Stimulated activated effector memory CD8-positive, alpha-beta T cell treated with anti-CD3 and anti-CD28 coated beads, Interleukin-12 subunit alpha, Interleukin-12 subunit beta, amount 100 ng/mL, for 72 hours (primary cell): ENCODE data around the gene DPEP3.
A peak's percentile ranks its signal among the peaks of the same experiment; 100 is the strongest.

ENCODE experiments used
- ATAC-seq: fragments of 150-1000 bp; cut with Tn5 transposase; 2 replicates; pipeline ENCODE4 v1.10.0; 2021
- DNase-seq, 2 donors: peaks; one replicate each; pipeline ENCODE4 v3.0.0; 2021 to 2022; ENCODE audit warnings: low spot score in 2 of 2
- H3K27ac Mint-ChIP-seq: one replicate; pipeline ENCODE4 v1.8.0; 2022; ENCODE audit warnings: mild to moderate bottlenecking, mixed read lengths
- H3K36me3 Mint-ChIP-seq: one replicate; pipeline ENCODE4 v1.8.0; 2022; ENCODE audit warnings: mild to moderate bottlenecking, mixed read lengths
- H3K4me1 Mint-ChIP-seq: one replicate; pipeline ENCODE4 v1.8.0; 2022; ENCODE audit warnings: mixed read lengths
- H3K4me3 Mint-ChIP-seq: one replicate; pipeline ENCODE4 v1.8.0; 2022; ENCODE audit warnings: mild to moderate bottlenecking, mixed read lengths
- H3K9me3 Mint-ChIP-seq: one replicate; pipeline ENCODE4 v1.8.0; 2022; ENCODE audit warnings: mixed read lengths

The DPEP3 gene

DNA sequence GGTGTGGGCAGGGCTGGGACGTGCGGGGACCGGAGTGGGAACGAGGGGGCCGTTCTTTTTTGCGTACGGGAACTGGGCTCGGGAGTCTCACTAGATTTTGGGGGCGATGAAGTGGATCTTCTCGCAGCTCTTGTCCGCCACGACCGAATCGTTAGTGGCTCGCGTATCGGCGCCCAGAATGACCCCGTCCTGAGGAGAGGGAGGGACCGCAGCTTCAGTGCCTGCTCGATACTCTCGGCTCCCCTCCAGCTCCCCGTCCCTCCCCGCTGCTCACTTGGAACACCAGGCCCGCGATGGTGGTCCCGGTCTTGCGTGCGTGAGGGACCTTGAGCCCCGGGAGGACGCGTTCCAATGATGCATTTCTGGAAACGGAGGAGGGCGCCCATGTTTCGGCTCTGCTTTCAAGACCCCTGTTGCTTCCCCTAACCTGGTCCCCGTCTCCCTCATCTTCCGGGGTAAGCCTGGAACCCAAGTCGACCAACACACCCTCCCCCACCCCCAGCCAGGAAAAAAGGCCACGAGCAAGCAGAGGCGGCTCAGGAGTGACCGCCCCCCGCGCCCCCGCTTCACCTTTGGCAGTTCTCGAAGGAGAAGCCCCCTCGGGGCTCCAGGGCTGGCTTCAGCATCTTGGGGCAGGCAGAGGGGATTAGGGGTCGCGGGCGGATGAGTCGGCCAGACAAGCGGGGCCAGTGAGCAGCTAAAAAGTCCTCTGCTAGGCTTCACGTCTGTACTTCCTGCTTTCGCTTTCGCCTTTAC, 44.0 kb downstream of the DPEP3 start, which contains the start of gene PSMB10:
TSS of gene PSMB10 (minus strand) at position 727 of the 756 bp plus-strand sequence. CDS start at position 626, 101 bp downstream.
- Mint-ChIP-seq H3K4me3 (peak within 1 kb of the TSS; percentile 100), H3K27ac (peak within 1 kb of the TSS; percentile 100), H3K9me3 (no peaks in the 10 kb centered on the region), H3K36me3 (peaks cover 78% of the 10 kb centered on the region), H3K4me1 (peaks cover 42% of the 10 kb centered on the region)
- peak; percentile 2 for ATAC-seq
- DNase-seq = peak; percentile 52 to 89

DNA sequence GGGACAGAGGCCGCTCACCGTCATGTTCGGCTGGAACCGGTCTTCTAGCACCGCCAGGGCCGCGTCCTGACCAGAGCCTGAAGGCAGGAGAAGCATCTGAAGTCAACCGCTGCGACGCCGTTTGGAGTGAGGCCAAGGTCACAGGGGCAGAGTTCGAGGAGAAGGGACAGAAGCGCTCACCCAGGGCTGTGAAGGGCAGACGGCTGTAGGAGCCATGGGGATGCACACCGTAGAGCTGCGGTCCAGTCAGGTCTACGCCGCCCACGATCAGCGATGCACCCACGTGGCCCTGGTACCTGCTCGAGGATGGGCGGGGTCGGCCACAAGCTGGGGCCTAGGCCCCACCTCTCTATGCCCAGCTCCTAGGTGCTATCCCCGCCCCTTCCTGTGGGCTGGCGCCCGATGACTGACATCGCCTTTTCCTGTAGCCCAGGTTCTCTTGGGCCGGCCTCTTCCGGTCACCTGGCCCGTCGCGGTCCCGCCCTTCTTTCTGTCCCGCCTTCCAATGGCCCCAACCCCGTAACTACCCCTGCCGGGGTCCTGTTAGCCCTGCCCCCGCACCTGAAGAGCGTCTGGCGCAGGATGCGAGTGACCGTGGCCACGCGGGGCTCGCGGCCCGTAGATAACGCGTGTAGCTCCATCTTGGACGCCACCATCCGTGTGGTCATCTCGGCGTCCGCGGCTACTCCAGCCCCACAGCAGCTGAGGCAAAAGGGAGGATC, 44.7 kb downstream of the DPEP3 start:
- Mint-ChIP-seq H3K36me3 (peaks cover 82% of the 10 kb centered on the region), H3K4me1 (peaks cover 42% of the 10 kb centered on the region), H3K27ac (peak overlapping the region; percentile 100), H3K9me3 (no peaks in the 10 kb centered on the region), H3K4me3 (peak overlapping the region; percentile 100)
- DNase-seq = peak; percentile 72 to 92
- peak; percentile 95 for ATAC-seq

DNA sequence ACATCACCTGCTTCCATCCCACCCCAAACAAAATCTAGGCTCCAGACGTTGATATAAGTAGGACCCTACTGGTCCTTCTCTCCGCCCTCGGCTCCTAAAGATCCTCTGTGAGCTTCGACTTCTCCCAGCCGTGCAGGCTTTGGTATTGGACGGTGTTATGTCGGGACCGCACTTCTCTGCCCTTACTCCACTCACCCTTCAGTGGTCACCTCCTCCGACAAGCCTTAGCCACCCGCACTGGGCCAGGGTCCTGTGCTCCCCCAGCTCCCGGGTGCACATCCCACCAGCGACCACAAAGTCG, 45.2 kb downstream of the DPEP3 start:
- ATAC-seq = no peak
- no peaks in the 10 kb centered on the region for H3K9me3 Mint-ChIP-seq
- H3K36me3 Mint-ChIP-seq = peaks cover 86% of the 10 kb centered on the region
- DNase-seq = no peak
- H3K4me1 Mint-ChIP-seq = peaks cover 38% of the 10 kb centered on the region
- peak overlapping the region; percentile 100 for H3K4me3 Mint-ChIP-seq
- H3K27ac Mint-ChIP-seq = peak overlapping the region; percentile 100

DNA sequence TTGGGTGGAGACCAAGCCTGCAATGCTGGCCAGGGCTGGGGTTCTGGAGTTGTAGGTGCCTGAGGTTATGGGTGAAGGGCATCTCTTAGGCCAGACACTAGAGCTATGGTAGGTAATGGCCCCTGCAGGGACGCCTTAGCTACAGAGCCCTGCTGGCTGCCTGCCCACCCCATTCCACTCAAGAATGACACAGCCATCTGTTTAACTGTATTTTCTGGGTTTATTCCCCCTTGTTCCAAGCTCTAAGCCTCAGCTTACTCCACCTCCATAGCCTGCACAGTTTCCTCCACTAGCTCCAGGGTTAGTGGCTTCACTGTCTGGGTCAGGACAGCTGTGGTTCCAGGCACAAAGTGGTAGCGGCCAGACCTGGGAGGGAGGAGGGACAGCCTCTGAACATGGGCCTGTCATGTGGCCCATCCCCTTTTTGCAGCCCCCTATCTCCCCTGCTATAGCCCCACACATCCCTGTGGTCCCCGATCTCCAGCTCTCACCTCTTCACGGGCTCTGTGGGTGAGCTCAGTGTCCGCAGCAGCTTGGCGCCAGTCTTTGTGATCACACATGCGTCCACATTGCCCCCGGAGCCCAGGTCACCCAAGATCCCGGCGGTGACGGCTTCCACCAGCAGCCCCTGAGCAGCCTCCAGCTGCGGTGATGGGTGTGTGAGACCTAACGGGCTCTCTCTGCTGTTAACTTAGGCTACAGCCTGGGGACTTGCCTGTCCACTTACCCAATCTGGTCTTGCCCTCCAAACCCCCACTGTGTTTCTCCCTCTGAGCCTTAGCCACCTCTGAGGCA, 45.8 kb downstream of the DPEP3 start:
- no peaks in the 10 kb centered on the region for H3K9me3 Mint-ChIP-seq
- DNase-seq = no peak
- no peak for ATAC-seq
- H3K36me3 Mint-ChIP-seq = peaks cover 89% of the 10 kb centered on the region
- H3K27ac Mint-ChIP-seq = peak overlapping the region; percentile 100
- peaks cover 33% of the 10 kb centered on the region for H3K4me1 Mint-ChIP-seq
- peak overlapping the region; percentile 100 for H3K4me3 Mint-ChIP-seq

DNA sequence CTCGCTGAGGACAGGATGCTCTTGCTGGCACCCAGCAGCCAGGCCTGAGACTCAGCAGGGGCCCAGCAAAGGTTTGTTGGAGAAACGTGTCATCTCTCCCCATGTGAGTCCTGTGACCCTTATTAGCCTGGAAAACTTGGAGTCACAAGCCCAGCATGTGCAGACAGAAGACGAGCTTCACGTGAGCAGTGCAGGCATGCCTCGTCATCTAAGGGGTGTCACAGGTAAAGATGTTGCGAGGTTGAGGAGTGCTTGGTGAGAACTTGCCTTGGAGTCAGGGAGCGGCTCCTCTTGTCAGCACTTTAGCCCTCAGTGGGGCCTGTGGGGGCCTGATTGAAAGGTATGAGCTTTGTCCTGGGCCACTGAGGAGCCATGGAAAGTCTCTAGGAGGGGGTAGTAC, 46.5 kb downstream of the DPEP3 start:
- no peak for DNase-seq
- Mint-ChIP-seq H3K4me3 (peak overlapping the region; percentile 100), H3K9me3 (no peaks in the 10 kb centered on the region), H3K4me1 (peaks cover 33% of the 10 kb centered on the region), H3K36me3 (peaks cover 85% of the 10 kb centered on the region), H3K27ac (peak overlapping the region; percentile 80)
- no peak for ATAC-seq

DNA sequence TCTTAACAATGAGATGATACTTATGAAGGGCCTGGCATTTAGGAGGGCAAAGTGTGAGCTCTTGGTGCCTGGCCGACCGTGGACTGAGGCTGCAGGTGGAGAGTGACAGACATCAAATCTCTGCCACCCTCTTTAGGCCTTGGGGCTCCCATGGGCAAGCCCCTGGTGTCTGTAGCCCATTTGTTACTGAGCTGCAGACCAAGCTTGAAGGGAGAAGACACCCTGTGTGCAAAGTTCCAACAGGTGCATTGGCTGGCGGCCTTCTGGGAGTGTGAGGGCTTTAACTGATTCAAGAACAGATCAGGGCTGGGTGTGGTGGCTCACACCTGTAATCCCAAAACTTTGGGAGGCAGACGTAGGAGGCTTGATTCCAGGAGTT, 47.8 kb downstream of the DPEP3 start:
- Mint-ChIP-seq H3K9me3 (no peaks in the 10 kb centered on the region), H3K36me3 (peaks cover 91% of the 10 kb centered on the region), H3K4me1 (peaks cover 41% of the 10 kb centered on the region), H3K27ac (peak overlapping the region; percentile 79), H3K4me3 (no peak overlapping the region)
- ATAC-seq (no peak), DNase-seq (no peak)

DNA sequence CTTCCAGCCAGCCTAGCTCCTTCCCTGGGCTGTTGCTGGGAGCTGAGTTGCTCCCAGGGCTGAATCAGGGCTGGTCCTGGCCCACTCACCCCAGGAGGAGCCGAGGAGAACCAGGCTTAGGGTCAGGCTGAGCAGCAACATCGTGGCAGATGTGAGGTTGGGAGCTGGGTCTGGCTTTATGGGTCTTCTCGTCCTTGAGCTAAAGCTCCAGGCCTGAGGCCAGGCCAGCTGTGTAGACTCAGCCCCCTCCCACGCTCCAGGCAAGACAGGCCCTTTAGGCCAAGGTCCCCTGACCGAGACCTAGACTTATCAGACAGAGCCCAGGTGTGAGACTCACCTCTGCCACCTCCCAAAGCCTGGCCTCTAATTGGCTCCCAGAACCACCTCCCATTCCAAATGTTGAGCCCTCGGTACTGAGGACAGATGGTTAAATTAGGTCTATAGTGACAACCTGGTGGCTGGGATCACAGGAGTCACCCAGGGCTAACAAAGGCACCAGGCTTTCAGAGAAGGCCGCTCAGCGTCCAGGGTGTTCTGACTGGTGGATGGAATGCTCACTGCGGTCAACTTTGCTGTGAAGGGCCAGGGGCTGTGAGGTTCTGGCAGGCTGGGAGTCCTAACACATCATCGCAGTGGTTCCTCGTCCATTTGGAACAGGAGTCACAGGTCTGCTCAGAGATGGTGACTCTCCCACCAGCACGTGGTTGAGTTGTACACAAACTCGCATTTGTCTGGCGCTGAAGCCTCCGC, 48.4 kb downstream of the DPEP3 start, which contains the start of gene CTRL:
TSS of gene CTRL (minus strand) at position 151 of the 750 bp plus-strand sequence. CDS start at position 141, 10 bp downstream.
- no peak within 1 kb of the TSS for H3K4me3 Mint-ChIP-seq
- H3K27ac Mint-ChIP-seq = peak within 1 kb of the TSS; percentile 79
- H3K9me3 Mint-ChIP-seq = no peaks in the 10 kb centered on the region
- peaks cover 88% of the 10 kb centered on the region for H3K36me3 Mint-ChIP-seq
- DNase-seq = no peak
- H3K4me1 Mint-ChIP-seq = peaks cover 35% of the 10 kb centered on the region
- no peak for ATAC-seq

DNA sequence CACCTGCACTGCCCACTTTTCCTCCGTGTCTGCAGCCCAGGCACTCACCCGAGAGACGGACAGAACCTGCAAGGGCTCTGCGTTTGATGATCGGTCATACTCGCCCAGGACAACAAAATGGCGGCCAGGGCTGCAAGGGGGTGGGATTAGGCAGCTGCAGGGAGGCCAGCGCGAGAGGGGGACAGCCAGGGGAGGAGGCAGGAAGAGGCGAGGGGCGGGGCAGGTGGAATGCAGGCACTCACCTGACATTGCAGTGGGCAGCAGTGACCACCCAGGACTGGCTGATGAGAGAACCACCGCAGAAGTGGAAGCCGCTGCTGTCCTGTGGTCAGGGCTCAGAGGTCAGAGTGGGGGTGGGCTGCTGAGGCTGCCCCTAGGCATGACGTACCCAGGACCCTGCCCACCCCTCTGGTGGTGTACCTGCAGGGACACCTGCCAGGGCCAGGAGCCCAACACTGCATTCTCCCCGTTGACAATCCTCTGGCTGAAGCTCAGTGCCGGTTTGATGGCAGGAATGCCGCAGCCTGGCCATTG, 49.6 kb downstream of the DPEP3 start:
- DNase-seq = no peak
- peaks cover 29% of the 10 kb centered on the region for H3K4me1 Mint-ChIP-seq
- H3K36me3 Mint-ChIP-seq = peaks cover 77% of the 10 kb centered on the region
- no peak for ATAC-seq
- H3K9me3 Mint-ChIP-seq = no peaks in the 10 kb centered on the region
- H3K4me3 Mint-ChIP-seq = no peak overlapping the region
- peak overlapping the region; percentile 79 for H3K27ac Mint-ChIP-seq

DNA sequence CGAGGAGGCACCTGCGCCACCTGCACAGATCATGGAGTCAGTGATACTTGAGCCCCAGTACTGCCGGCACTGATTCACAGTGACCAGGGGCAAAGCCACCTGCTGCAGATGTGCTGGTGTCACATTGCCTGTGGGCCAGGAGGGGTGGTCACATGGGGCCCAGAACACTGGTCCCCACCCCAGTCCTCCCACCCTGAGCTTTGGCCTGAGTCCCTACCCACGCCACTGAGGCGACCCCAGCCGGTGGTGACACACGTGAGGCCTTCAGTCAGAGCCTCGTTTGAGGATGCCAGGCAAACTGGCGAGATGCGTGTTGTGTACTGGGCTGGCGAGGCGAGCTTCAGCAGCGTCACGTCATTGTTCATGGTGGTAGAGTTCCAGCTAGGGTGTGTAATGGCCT, 50.1 kb downstream of the DPEP3 start:
- peak overlapping the region; percentile 79 for H3K27ac Mint-ChIP-seq
- H3K9me3 Mint-ChIP-seq = no peaks in the 10 kb centered on the region
- peaks cover 24% of the 10 kb centered on the region for H3K4me1 Mint-ChIP-seq
- DNase-seq (no peak), ATAC-seq (no peak)
- no peak overlapping the region for H3K4me3 Mint-ChIP-seq
- H3K36me3 Mint-ChIP-seq = peaks cover 71% of the 10 kb centered on the region

DNA sequence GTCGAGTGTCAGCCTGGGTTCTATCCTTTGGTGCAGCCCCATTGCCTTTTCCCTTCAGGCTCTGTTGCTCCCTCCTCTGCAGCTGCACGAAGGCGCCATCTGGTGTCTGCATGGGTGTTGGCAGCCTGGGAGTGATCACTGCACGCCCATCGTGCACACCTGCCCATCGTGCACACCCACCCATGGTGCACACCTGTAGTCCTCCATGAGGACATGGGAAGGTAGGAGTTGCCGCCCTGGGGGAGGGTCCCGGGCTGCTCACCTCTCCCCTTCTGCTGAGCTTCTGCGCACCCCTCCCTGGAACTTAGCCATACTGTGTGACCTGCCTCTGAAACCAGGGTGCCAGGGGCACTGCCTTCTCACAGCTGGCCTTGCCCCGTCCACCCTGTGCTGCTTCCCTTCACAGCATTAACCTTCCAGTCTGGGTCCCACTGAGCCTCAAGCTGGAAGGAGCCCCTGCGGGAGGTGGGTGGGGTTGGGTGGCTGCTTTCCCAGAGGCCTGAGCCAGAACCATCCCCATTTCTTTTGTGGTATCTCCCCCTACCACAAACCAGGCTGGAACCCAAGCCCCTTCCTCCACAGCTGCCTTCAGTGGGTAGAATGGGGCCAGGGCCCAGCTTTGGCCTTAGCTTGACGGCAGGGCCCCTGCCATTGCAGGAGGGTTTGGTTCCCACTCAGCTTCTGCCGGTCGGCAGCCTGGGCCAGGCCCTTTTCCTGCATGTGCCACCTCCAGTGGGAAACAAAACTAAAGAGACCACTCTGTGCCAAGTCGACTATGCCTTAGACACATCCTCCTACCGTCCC, 51.5 kb downstream of the DPEP3 start:
- peaks cover 57% of the 10 kb centered on the region for H3K36me3 Mint-ChIP-seq
- no peak overlapping the region for H3K4me3 Mint-ChIP-seq
- ATAC-seq (peak; percentile 81), DNase-seq (peak; percentile 64 to 87)
- H3K4me1 Mint-ChIP-seq = peaks cover 11% of the 10 kb centered on the region
- H3K9me3 Mint-ChIP-seq = no peaks in the 10 kb centered on the region
- peak overlapping the region; percentile 92 for H3K27ac Mint-ChIP-seq

DNA sequence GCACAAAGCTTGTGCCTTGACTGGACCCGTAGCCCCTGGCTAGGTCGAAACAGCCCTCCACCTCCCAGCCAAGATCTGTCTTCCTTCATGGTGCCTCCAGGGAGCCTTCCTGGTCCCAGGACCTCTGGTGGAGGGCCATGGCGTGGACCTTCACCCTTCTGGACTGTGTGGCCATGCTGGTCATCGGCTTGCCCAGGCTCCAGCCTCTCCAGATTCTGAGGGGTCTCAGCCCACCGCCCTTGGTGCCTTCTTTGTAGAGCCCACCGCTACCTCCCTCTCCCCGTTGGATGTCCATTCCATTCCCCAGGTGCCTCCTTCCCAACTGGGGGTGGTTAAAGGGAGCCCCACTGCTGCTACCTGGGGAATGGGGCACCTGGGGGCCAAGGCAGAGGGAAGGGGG, 52.2 kb downstream of the DPEP3 start:
- DNase-seq (no peak), ATAC-seq (no peak)
- H3K4me3 Mint-ChIP-seq = no peak overlapping the region
- peaks cover 9% of the 10 kb centered on the region for H3K4me1 Mint-ChIP-seq
- H3K9me3 Mint-ChIP-seq = no peaks in the 10 kb centered on the region
- H3K27ac Mint-ChIP-seq = peak overlapping the region; percentile 92
- H3K36me3 Mint-ChIP-seq = peaks cover 51% of the 10 kb centered on the region

DNA sequence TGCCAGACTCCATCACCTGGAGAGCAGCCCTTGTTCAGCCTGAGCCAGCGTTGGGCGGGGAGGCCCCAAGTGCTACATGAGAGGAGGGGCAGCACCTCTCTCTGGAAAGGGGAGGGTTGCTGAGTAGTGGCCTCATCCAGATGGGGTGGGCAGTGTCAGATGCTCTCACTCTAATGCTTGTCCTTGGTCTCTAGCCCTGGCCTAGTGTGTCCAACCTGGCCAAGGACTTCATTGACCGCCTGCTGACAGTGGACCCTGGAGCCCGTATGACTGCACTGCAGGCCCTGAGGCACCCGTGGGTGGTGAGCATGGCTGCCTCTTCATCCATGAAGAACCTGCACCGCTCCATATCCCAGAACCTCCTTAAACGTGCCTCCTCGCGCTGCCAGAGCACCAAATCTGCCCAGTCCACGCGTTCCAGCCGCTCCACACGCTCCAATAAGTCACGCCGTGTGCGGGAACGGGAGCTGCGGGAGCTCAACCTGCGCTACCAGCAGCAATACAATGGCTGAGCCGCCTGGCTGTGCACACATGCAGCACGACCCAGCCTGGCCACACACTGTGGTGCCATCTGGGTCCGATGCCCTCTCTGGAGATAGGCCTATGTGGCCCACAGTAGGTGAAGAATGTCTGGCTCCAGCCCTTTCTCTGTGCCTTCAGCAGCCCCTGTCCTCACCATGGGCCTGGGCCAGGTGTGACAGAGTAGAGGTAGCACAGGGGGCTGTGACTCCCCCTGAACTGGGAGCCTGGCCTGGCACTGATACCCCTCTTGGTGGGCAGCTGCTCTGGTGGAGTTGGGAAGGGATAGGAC, 53.0 kb downstream of the DPEP3 start:
- DNase-seq (no peak), ATAC-seq (no peak)
- peak overlapping the region; percentile 86 for H3K27ac Mint-ChIP-seq
- no peak overlapping the region for H3K4me3 Mint-ChIP-seq
- no peaks in the 10 kb centered on the region for H3K9me3 Mint-ChIP-seq
- H3K36me3 Mint-ChIP-seq = peaks cover 43% of the 10 kb centered on the region
- H3K4me1 Mint-ChIP-seq = peaks cover 12% of the 10 kb centered on the region

DNA sequence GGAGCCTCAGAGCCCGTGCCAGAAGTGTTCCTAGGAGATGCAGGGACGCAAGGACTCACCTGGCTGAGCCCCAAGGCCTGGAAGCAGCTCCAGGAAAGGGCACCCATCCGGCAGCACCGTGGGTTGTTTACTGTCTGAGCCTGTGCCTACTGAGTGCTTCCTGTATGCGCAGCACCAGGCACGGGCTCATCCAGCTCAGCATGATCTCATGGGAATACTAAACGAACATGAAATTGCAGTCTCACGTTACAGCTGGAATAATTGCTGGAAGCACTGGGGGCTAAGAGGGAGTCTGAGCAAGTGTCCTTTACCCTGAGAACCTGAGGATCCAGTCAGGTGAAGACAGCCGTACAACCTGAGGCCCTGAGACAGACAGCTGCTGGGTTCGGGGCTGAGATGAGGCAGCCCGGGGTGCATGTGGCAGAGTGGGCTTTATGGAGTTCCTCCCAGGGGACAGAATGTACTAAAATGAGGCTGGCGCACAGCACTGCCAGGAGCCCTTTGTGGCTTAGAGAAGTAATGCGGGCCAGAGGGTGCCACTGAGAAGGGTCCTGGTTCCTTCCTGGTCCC, 54.0 kb downstream of the DPEP3 start:
- no peak for DNase-seq
- peaks cover 39% of the 10 kb centered on the region for H3K36me3 Mint-ChIP-seq
- ATAC-seq = no peak
- peaks cover 19% of the 10 kb centered on the region for H3K4me1 Mint-ChIP-seq
- H3K27ac Mint-ChIP-seq = peak overlapping the region; percentile 86
- H3K9me3 Mint-ChIP-seq = no peaks in the 10 kb centered on the region
- H3K4me3 Mint-ChIP-seq = no peak overlapping the region
